Muscle layer of duodenum (tissue), 2 donors: Measurements from ENCODE around the gene POLN.
"Not testable (repeated sequence)": the region's sequence is repeated elsewhere in the genome, so short reads cannot be mapped to it uniquely, and the experiment has no call there.

ENCODE experiments used
- H3K27ac ChIP-seq: one replicate; pipeline ENCODE4 v1.7.0; 2013; ENCODE audit warnings: mild to moderate bottlenecking, low read length
- H3K27me3 ChIP-seq: one replicate; pipeline ENCODE4 v1.7.0; 2013; ENCODE audit warnings: low read depth, mild to moderate bottlenecking, control low read depth, low read length
- H3K36me3 ChIP-seq, 2 donors: one replicate each; pipeline ENCODE4 v1.7.0; 2013; ENCODE audit warnings: low read length in 2 of 2, control low read depth in 1 of 2, mild to moderate bottlenecking in 1 of 2; ENCODE audit not compliant: insufficient read depth in 2 of 2, control insufficient read depth in 1 of 2
- H3K4me1 ChIP-seq, 2 donors: one replicate each; pipeline ENCODE4 v1.7.0; 2013; ENCODE audit warnings: low read length in 2 of 2, mild to moderate bottlenecking in 2 of 2, control low read depth in 1 of 2, moderate library complexity in 1 of 2; ENCODE audit not compliant: insufficient read depth in 2 of 2, control insufficient read depth in 1 of 2
- H3K4me3 ChIP-seq, 2 donors: one replicate each; pipeline ENCODE4 v1.7.0; 2013; ENCODE audit warnings: low read length in 2 of 2, low read depth in 1 of 2, mild to moderate bottlenecking in 1 of 2
- H3K9me3 ChIP-seq, 2 donors: one replicate each; pipeline ENCODE4 v1.7.0; 2013; ENCODE audit warnings: low read length in 2 of 2, control low read depth in 1 of 2, mild to moderate bottlenecking in 1 of 2; ENCODE audit not compliant: control insufficient read depth in 1 of 2
- donor health status: healthy.

POLN gene

GRCh38 chr4:2163311-2163821, 78.6 kb downstream of the POLN start:
- Histone ChIP-seq H3K4me1 (no peaks in the 10 kb centered on the region), H3K36me3 (no peaks in the 10 kb centered on the region), H3K4me3 (no peak overlapping the region), H3K27me3 (no peaks in the 10 kb centered on the region), H3K27ac (no peak overlapping the region), H3K9me3 (no peaks in the 10 kb centered on the region)

DNA sequence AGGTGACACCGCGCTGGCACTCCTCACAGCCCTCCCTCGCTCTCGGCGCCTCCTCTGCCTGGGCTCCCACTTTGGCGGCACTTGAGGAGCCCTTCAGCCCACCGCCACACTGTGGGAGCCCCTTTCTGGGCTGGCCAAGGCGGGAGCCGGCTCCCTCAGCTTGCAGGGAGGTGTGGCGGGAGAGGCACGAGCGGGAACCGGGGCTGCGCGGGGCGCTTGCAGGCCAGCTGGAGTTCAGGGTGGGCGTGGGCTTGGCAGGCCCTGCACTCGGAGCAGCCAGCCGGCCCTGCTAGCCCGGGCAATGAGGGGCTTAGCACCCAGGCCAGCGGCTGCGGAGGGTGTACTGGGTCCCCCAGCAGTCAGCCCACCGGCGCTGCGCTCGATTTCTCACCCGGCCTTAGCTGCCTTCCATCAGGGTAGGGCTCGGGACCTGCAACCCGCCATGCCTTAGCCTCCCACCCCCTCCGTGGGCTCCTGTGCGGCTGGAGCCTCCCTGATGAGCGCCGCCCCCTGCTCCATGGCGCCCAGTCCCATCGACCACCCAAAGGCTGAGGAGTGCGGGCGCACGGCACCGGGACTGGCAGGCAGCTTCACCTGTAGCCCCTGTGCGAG, 80.7 kb downstream of the POLN start:
- H3K4me1 ChIP-seq, H3K27me3 ChIP-seq, H3K9me3 ChIP-seq, H3K36me3 ChIP-seq, H3K27ac ChIP-seq, H3K4me3 ChIP-seq: not testable (repeated sequence)

GRCh38 chr4:2159931-2160330, 82.0 kb downstream of the POLN start:
- Histone ChIP-seq H3K27ac (no peak overlapping the region), H3K36me3 (no peaks in the 10 kb centered on the region)

GRCh38 chr4:2155246-2155645, 86.7 kb downstream of the POLN start:
- H3K4me1 ChIP-seq: no peaks in the 10 kb centered on the region
- H3K9me3 ChIP-seq: no peaks in the 10 kb centered on the region
- no peaks in the 10 kb centered on the region for H3K27me3 ChIP-seq
- H3K4me3 ChIP-seq: no peak overlapping the region
- H3K27ac ChIP-seq: no peak overlapping the region
- no peaks in the 10 kb centered on the region for H3K36me3 ChIP-seq

More at GRCh38 chr4:2159931-2160330, 82.0 kb downstream of the POLN start:
- Histone ChIP-seq H3K4me3 (no peak overlapping the region), H3K27me3 (no peaks in the 10 kb centered on the region), H3K4me1 (no peaks in the 10 kb centered on the region), H3K9me3 (no peaks in the 10 kb centered on the region)

GRCh38 chr4:2154215-2154740, 87.6 kb downstream of the POLN start:
- Histone ChIP-seq H3K27me3 (no peaks in the 10 kb centered on the region), H3K9me3 (no peaks in the 10 kb centered on the region), H3K36me3 (no peaks in the 10 kb centered on the region), H3K27ac (no peak overlapping the region), H3K4me1 (no peaks in the 10 kb centered on the region), H3K4me3 (no peak overlapping the region)

DNA sequence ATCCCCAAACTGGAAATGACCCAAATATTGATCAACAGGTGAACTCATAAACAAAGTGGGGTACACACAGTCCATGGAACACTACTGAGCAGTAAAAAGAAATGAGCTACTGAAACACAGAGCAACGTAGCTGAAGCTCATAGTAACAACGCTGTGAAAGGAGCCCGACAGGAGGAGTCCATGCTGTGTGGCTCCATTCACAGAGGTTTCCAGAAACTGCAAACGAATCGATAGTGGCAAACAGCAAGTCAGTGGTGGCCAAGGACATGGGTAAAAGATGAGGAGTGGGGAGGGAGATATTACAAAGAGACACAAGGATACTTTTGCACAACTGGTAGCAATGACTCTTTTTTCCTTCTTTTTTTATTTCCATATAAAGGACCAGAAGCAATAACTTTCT, 90.4 kb downstream of the POLN start:
- no peaks in the 10 kb centered on the region for H3K9me3 ChIP-seq
- H3K27me3 ChIP-seq: no peaks in the 10 kb centered on the region
- no peaks in the 10 kb centered on the region for H3K36me3 ChIP-seq
- no peak overlapping the region for H3K4me3 ChIP-seq
- no peak overlapping the region for H3K27ac ChIP-seq
- H3K4me1 ChIP-seq: no peaks in the 10 kb centered on the region

GRCh38 chr4:2150076-2150475, 91.8 kb downstream of the POLN start:
- Histone ChIP-seq H3K4me3 (no peak overlapping the region), H3K4me1 (no peaks in the 10 kb centered on the region), H3K9me3 (no peaks in the 10 kb centered on the region), H3K27me3 (no peaks in the 10 kb centered on the region), H3K36me3 (no peaks in the 10 kb centered on the region), H3K27ac (no peak overlapping the region)

DNA sequence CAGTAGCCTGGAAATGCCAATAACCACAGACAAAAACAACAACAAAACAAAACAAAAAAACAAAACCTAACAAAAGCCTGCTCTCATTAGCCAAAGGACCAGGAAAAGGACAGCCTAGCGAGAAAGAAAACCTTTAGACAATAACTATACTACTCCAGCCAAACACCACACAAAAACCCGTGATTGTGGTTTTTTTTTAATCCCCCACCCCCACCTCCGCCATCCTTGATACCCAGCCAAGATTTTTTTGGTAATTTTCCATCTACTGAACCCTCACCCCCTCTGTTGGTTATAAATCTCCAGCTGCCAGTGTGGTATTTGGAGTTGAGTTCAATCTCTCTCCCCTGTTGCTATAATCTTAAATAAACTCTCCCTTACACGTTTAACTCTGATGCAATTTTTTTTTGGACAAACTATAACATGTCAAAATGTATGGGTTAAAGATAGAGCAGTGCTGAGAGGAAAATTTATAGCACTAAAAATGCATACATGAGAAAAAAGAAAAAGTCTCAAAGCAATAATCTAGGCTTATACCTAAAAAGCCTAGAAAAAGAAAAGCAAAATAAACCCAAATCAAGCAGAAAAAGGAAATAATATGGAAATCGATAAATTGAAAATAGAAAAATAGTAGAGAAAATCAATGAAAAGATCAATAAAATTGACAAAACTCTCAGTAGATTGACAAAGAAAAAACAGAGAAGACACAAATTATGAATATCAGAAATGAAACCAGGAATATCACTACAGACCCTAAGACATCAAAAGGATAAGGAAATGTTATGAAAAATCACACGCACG, 99.1 kb downstream of the POLN start:
- H3K9me3 ChIP-seq: no peaks in the 10 kb centered on the region
- no peak overlapping the region for H3K27ac ChIP-seq
- H3K4me1 ChIP-seq: no peaks in the 10 kb centered on the region
- no peaks in the 10 kb centered on the region for H3K36me3 ChIP-seq
- no peaks in the 10 kb centered on the region for H3K27me3 ChIP-seq
- H3K4me3 ChIP-seq: no peak overlapping the region

DNA sequence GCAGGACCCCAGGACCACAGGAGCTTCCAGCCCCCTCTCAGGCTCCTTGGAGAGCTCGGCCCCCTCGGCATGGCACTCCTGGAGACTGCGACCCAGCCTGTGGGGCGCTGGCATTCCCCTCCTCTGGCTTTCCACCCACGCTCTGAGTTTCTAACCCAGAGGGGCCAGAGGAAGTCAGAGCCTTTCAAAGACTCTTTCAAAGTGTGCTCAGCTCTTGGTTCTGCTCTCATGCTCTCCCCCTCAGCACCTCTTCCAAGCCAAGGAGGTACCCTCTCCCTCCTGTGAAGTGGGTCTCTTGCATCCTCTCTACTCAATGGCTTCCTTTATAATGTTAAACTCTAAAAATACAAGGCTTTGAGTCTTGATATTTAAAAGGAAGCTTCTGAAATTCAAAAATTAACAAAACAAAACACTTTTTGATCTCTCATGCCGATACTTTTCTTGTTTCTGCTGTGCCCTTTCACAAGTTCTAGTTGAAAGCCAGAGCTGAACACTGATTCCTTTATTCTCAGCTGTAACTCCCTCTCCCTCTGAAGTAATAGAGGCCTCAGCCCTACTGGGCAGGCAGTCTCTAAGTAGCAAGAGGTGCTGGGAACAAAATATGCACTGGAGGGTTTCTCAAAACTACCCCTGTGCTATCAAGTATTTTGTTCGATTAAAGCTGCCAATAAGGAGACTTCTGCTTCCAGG, 100.0 kb downstream of the POLN start:
- Histone ChIP-seq H3K27ac (no peak overlapping the region), H3K4me1 (no peaks in the 10 kb centered on the region), H3K4me3 (no peak overlapping the region), H3K36me3 (no peaks in the 10 kb centered on the region), H3K27me3 (no peaks in the 10 kb centered on the region), H3K9me3 (no peaks in the 10 kb centered on the region)

GRCh38 chr4:2141022-2141761, 100.7 kb downstream of the POLN start:
- H3K27me3 ChIP-seq: no peaks in the 10 kb centered on the region
- no peaks in the 10 kb centered on the region for H3K4me1 ChIP-seq
- H3K4me3 ChIP-seq: no peak overlapping the region
- H3K27ac ChIP-seq: no peak overlapping the region
- no peaks in the 10 kb centered on the region for H3K36me3 ChIP-seq
- no peaks in the 10 kb centered on the region for H3K9me3 ChIP-seq
